H1 (cell line): ENCODE results near the gene CDK19. TPM values are rescaled to one million over a fixed set of nuclear protein-coding genes. Genes with fewer than 3 reads are reported as not detected.

ENCODE experiments used
- EGR1 ChIP-seq: IDR thresholded peaks from 2 replicates; pipeline ENCODE4 v1.6.1; 2011; ENCODE audit warnings: low read depth, low read length, borderline replicate concordance
- FOSL1 ChIP-seq: IDR thresholded peaks from 2 replicates; pipeline ENCODE4 v1.6.1; 2011; ENCODE audit warnings: mild to moderate bottlenecking, low read depth, low read length, moderate library complexity; ENCODE audit not compliant: insufficient read depth
- HDAC2 ChIP-seq, 2 experiments: fragments of 300-600 bp in 1 of 2; sonication (generic) in 1 of 2; IDR thresholded peaks; 2 replicates each; pipeline ENCODE4 v1.6.1; 2011 to 2012; ENCODE audit warnings: low read depth in 2 of 2, low read length in 2 of 2, mild to moderate bottlenecking in 2 of 2, moderate library complexity in 2 of 2, borderline replicate concordance in 1 of 2, inconsistent platforms in 1 of 2
- KDM4A ChIP-seq: IDR thresholded peaks from one replicate; pipeline ENCODE4 v1.7.1; 2012; ENCODE audit warnings: low read depth, mild to moderate bottlenecking, moderate library complexity, low read length, inconsistent platforms; ENCODE audit not compliant: severe bottlenecking
- MAFK ChIP-seq: IDR thresholded peaks from 2 replicates; pipeline ENCODE4 v1.6.1; 2012; ENCODE audit warnings: low read depth, mild to moderate bottlenecking, improper control_type of control experiment, low read length
- POLR2AphosphoS5 ChIP-seq: IDR thresholded peaks from 2 replicates; pipeline ENCODE4 v1.6.1; 2011; ENCODE audit warnings: low read depth, low read length
- SIRT6 ChIP-seq: IDR thresholded peaks from one replicate; pipeline ENCODE4 v1.7.1; 2012; ENCODE audit warnings: low read length, inconsistent platforms
- TEAD4 ChIP-seq: IDR thresholded peaks from 2 replicates; pipeline ENCODE4 v1.6.1; 2012; ENCODE audit warnings: low read depth, low read length, inconsistent platforms, mixed read lengths
- polyA plus RNA-seq, 7 experiments: library from polyadenylated mRNA; depleted of rRNA in 3 of 7; stranded (reverse) in 5 of 7; unstranded in 2 of 7; fragments of >200 nt in 5 of 7; fragments of 200-250 nt in 2 of 7; gene quantifications; 1 replicate in 5 of 7; 2 replicates in 1 of 7; 4 replicates in 1 of 7; pipeline versions ENCODE4 v1.2.1 to v1.2.3, GENCODE V29; 2011 to 2013; ENCODE audit warnings: missing spikeins in 2 of 7, mixed read lengths in 2 of 7
- total RNA-seq: library from RNA; stranded (reverse); fragmentation: NEBNext Ultra II Directional; extraction: Animal tissue kit (Norgen Biotek cat#: 25700); gene quantifications from 2 replicates; pipeline ENCODE4 v1.2.1, GENCODE V29; 2021

CDK19 gene
- total and polyA plus RNA-seq, 2 of the 8 experiments (the other 6 are each of a cell fraction or from before 2014, with no cell fraction given): 4.9 to 12.6 TPM

DNA sequence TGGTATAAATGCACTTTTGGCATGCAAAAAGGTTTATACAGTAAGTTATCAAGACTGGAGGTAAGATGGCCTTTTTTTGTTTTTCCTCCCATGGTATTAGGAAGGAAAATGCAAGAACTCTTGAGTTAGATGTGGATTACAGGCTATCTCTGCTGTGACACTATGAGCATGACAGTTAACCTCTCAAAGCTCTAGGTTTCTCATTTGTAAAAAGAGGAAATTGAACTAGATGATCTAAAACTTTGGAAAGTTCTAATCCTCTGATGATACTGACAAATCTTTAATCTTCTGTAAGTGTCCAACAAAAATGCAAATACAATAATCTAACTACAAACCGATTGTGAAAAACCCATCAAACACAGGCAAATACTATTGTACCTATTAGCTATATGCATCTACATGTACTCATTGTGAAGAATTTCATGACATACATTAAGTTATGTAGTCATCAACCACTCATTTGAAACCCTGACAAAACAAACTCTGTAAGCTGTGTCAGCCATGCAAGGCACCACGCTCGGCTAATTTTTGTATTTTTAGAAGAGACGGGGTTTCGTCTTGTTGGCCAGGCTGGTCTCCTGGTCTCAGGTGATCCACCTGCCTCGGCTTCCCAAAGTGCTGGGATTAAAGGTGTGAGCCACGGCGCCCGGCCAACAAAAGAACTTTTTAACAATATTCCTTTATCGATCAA, 4.2 kb downstream of the CDK19 start (continued):
- no peak for TF ChIP-seq KDM4A
- TF ChIP-seq HDAC2 (IDR thresholded peaks at IDR 0.05; ENCODE audit: borderline replicate concordance in 1 of 2, low read depth in 2 of 2, low read length in 2 of 2): no peak
- no peak for TF ChIP-seq TEAD4
- TF ChIP-seq EGR1: no peak
- no peak for TF ChIP-seq FOSL1
- no peak for TF ChIP-seq POLR2AphosphoS5
- TF ChIP-seq MAFK: no peak
- TF ChIP-seq SIRT6: no peak
- TF ChIP-seq, all 59 proteins: peak for 0
